Stimulated activated CD4-positive, alpha-beta T cell treated with anti-CD3 and anti-CD28 coated beads, Interleukin-1b, Interleukin-23, amount 100 ng/mL, for 48 hours (primary cell): ENCODE results near the gene PPARGC1A.

ENCODE experiments used
- DNase-seq: peaks from one replicate; pipeline ENCODE4 v3.0.0-alpha.2; 2020

PPARGC1A gene

DNA sequence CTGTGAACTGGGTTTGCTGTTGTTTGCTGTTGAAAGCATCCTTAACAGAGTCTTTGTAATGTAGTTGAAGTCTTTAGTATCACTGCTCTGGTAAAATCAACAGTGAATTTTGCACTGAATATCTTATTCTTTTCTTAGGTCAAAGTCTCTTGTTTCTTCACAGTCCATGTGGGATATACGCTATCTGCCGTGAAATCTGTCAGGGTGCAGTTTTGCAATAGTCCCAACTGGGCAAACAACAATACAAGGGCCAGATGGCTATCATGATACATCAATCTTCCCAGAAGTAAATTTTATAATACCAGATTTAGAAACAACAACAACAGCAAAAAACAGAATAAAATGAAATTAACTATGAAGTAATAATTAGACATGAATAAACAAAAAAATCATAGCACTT is 123.5 kb downstream of the PPARGC1A start:
- no peak for DNase-seq

DNA sequence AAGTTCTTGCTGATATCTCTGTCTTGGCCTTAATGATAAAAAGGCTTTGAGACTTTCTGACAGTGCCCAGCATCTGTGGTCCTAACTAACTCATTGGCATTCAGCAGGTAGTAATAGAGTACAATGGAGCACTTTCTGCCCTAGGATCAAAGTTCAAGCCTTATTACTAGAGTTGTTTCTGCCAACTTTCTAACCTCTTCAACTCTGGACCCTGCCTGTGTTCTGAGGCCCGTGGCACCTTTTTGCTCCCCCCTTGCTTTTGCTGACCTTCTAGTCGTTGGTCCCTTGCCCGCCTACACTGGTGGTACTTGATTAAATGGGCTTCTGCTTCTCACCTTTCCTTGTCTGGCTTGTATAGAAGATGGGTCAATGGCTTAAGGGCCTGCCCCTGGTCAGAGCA is 126.3 kb downstream of the PPARGC1A start:
- DNase-seq = no peak

DNA sequence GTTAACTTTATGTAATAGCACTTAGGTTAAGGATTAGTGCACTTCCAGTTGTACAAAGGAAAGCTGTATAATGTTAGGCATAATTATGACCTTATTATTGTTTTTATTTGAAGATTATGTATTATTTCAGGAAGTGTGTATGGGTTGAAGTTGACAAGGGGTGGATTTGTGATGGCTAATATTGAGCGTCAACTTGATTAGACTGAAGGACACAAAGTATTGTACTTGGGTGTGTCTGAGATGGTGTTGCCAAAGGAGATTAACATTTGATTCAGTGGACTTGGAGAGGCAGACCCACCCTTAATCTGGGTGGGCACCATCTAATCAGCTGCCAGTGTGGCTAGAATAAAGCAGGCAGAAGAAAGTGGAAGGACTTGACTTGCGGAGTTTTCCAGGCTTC is 127.3 kb downstream of the PPARGC1A start:
- DNase-seq = no peak

DNA sequence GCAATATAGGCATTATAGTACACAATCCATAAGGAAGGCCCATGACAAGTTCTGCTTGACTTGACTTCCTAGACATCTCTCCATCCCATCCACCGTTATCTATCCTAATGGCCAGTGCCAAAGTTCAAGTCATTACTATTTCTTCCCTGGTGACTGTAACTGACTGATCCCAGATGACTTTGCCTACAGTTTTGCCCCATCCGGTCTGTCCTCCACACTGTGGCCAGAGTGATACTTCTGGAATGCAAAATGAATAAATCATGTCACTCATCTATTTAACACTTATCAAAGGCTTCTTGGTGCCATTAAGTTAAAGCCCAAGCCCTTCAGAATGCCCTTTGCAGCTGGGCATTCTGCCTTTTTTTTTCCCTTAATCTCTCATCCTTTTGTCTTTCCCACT is 130.8 kb downstream of the PPARGC1A start:
- no peak for DNase-seq

DNA sequence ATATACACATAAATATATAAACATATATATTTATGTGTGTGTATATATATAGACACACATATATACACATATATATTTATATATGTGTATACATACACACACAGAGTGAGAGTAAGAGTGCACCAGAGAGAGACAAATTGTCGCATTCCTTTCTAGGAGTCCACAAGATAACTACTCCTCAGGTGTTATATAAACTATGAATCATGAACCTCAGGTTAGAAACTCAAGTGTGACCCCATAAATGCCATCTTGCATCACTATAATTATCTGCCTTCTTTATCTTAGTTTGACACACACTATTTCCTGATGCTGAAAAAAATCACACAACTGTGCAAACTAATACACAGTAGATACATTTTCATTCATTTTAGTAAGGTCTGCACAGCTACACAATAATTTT is 135.2 kb downstream of the PPARGC1A start:
- DNase-seq = no peak

DNA sequence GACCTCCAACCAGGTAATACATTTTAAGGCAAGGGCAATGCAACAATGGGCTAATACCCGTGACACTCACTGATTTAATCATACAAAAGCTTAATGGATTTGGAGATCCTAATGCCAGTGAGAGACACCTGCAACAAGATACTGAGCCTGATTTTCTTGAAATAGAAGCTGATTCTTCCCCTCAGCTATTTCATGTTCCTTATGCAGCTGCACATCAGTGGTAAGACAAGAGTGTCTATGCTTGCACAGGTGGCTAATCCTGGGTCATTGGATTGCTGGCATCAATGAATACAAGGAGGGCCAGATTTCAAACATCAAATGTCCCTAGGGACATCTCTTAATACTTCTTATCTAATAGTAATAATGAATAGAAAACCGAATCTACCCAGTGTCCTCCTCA is 139.7 kb downstream of the PPARGC1A start:
- DNase-seq = no peak

DNA sequence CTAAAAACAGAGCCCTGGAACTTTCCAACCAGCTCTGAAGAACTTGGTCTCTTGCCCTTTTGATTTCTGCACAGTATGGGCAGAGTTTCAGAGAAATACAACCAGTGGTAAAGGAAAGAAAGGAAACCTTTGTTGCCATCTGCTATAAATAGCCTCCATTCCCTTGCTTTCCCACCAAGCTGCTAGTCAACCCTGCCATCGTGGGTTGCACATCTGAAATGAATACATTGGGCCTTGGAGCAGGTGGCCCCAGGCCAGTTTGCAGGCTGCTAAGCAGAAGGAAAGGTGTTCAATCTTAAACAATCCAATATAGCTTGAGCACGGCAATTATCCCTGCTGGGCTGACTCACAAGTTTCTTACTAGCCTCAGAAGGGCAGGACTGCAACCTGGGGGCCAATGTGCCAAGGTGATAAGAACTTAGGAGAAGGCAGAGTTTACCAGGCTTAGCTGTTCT is 142.5 kb downstream of the PPARGC1A start:
- no peak for DNase-seq

DNA sequence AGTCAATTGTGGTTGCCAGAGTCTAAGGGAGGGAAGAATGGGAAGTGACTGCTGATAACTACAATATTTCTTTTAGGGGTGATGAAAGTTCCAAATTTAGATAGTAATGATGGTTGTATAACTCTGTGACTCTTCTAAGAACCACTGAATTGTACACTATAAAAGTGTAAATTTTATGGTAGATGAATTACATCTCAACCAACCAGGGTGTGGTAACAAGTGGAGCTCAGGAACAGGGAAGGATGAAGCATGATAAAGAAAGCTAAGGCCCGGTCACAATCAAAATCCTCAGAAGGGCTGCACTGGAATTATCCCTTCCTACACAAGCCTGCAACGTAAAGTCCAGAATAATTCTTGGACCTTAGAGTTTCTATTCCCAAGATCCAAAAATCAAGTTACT is 143.2 kb downstream of the PPARGC1A start:
- no peak for DNase-seq

DNA sequence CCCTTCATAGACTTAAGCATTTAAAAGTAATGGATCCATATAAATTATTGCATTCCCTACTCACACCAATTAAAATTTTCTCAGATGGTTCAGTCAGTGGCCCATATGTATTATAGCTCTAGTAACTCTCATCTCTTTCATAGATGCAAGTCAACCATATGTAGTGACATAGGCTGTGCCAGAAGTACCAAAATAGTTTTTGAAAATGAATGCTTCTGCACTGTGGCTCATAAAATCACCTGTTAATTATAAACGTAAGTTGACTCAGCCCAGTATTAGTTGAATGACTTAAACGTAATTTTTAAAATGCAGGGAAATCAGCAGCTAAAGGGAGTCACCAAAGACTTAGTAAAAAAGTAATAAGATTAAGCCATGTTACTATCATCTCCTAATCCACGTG is 143.8 kb downstream of the PPARGC1A start:
- DNase-seq = no peak

DNA sequence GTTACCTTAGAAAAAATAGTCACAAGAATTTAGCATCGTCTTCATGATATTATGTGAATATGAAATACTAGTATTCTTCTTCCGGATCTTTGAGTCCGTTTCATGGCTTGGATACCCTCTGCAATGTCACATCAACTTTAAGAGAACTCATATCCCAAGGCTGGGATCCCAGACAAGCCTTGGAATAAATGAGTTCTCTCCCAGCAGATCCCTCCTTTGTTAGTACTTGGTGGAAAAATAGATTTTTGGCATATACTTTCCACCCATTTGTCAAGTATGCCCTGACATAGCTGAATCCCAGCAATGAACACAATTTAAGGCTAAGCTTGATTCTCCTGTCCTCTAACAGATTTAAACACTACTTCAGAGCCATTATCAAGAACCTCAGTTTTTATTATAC is 144.5 kb downstream of the PPARGC1A start:
- no peak for DNase-seq
